WI38 (cell line): ENCODE measurements around the gene L3MBTL4.

Experiments
- H3K4me3 ChIP-seq: 2 replicates; pipeline ENCODE4 v1.5.1; 2011; ENCODE audit warnings: low read depth, mild to moderate bottlenecking, control low read depth, low read length
- CTCF ChIP-seq: IDR thresholded peaks from 2 replicates; pipeline ENCODE4 v1.5.1; 2012; ENCODE audit warnings: low read depth, mild to moderate bottlenecking, control low read depth, low read length

The L3MBTL4 gene

DNA sequence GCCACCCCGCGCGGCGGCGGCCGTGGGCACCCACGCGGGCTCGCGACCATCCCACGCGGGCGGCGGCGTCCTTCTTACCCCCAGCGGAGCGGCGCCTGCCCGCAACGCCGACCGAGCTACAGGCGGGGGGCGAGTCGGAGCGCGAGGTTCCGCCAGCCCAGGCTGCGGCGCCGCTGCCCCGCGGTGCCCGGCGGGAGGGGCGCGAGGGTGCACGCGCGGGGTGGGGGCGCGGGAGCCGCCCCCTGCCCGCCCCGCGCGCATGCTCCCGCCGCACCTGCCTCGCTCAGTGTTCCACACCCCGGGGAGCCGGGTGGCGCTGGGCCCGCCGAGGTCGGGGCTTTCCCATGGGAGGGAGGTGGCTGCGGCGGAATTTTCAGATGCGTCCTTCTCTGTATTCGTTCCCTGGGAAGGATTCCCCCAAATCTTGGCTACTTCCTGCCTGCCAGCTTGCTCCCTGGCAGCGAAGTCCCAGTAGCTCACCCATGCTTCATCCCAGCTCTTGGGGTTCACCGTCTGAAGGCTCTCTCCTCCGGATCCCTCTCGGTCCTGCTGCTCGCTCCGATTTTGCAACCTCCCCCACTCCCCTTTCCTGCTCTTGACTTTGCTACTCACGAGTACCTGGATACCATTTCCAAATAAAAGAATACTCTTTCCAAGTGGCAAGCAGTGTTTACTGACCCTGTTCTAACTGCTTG, at the start of gene L3MBTL4:
Gene L3MBTL4, minus strand, starts transcription at position 189 of the 695 bp plus-strand sequence. CDS start 103,286 bp downstream, outside the sequence.
- no peak for TF ChIP-seq CTCF
- H3K4me3 ChIP-seq, result no peak within 1 kb of the TSS

GRCh38 chr18:6452194-6452593, 37.5 kb upstream of the L3MBTL4 start:
- no peak for TF ChIP-seq CTCF
- H3K4me3 ChIP-seq, result no peak overlapping the region

GRCh38 chr18:6449213-6449612, 34.5 kb upstream of the L3MBTL4 start:
- no peak overlapping the region for H3K4me3 ChIP-seq
- no peak for TF ChIP-seq CTCF

- no peak for TF ChIP-seq CTCF
- H3K4me3 ChIP-seq, result no peak overlapping the region
Measured at GRCh38 chr18:6444466-6445228, 29.9 kb upstream of the L3MBTL4 start.

- no peak for TF ChIP-seq CTCF
- H3K4me3 ChIP-seq, result no peak overlapping the region
Measured at GRCh38 chr18:6441200-6441599, 26.5 kb upstream of the L3MBTL4 start.

GRCh38 chr18:6437937-6438818, 23.5 kb upstream of the L3MBTL4 start:
- TF ChIP-seq CTCF, result no peak
- no peak overlapping the region for H3K4me3 ChIP-seq
